Liver (tissue), 9 donors: ENCODE data around the gene CALU. TPM values are rescaled to one million over a fixed set of nuclear protein-coding genes. Genes with fewer than 3 reads are reported as not detected.

ENCODE experiments used
- DNase-seq: peaks from one replicate; pipeline ENCODE4 v3.0.0-alpha.2; 2017; ENCODE audit warnings: low spot score
- H3K27ac ChIP-seq, 2 donors: one replicate each; pipeline ENCODE4 v1.7.0; 2013; ENCODE audit warnings: inconsistent platforms in 2 of 2, low read length in 2 of 2, control low read depth in 1 of 2, low read depth in 1 of 2, mild to moderate bottlenecking in 1 of 2
- H3K27me3 ChIP-seq, 4 donors: one replicate each; pipeline versions ENCODE4 v1.6.1 to v1.7.0; 2013; ENCODE audit warnings: low read length in 3 of 4, inconsistent platforms in 1 of 4, mild to moderate bottlenecking in 1 of 4, moderate library complexity in 1 of 4; ENCODE audit not compliant: control insufficient read depth in 4 of 4, insufficient read depth in 4 of 4
- H3K36me3 ChIP-seq, 4 donors: one replicate each; pipeline versions ENCODE4 v1.6.1 to v1.7.0; 2013; ENCODE audit warnings: low read length in 3 of 4, mild to moderate bottlenecking in 3 of 4, low read depth in 1 of 4, moderate library complexity in 1 of 4; ENCODE audit not compliant: control insufficient read depth in 4 of 4, insufficient read depth in 3 of 4
- H3K4me1 ChIP-seq, 4 donors: one replicate each; pipeline versions ENCODE4 v1.6.1 to v1.7.0; 2013; ENCODE audit warnings: low read length in 3 of 4, mild to moderate bottlenecking in 3 of 4, moderate library complexity in 1 of 4; ENCODE audit not compliant: control insufficient read depth in 4 of 4, insufficient read depth in 4 of 4
- H3K4me3 ChIP-seq, 3 donors: one replicate each; pipeline versions ENCODE4 v1.6.1 to v1.7.0; 2013; ENCODE audit warnings: low read length in 3 of 3, control low read depth in 1 of 3, low read depth in 1 of 3, mild to moderate bottlenecking in 1 of 3
- H3K9ac ChIP-seq, 2 donors: one replicate each; pipeline ENCODE4 v1.7.0; 2013; ENCODE audit warnings: low read length in 2 of 2, mild to moderate bottlenecking in 2 of 2, moderate library complexity in 2 of 2, control low read depth in 1 of 2, low read depth in 1 of 2
- H3K9me3 ChIP-seq, 4 donors: one replicate each; pipeline versions ENCODE4 v1.6.1 to v1.7.0; 2013; ENCODE audit warnings: low read length in 3 of 4; ENCODE audit not compliant: control insufficient read depth in 4 of 4
- EGR1 ChIP-seq, 2 donors: IDR thresholded peaks; 2 replicates each; pipeline ENCODE4 v1.6.1; 2016 to 2018; ENCODE audit warnings: antibody characterized with exemption in 2 of 2, low read depth in 2 of 2
- FOXA1 ChIP-seq: IDR thresholded peaks from 2 replicates; pipeline ENCODE4 v1.6.1; 2016; ENCODE audit warnings: antibody characterized with exemption
- FOXA2 ChIP-seq: IDR thresholded peaks from 2 replicates; pipeline ENCODE4 v1.6.1; 2016; ENCODE audit warnings: antibody characterized with exemption
- GABPA ChIP-seq, 2 donors: IDR thresholded peaks in 1 of 2; conservative IDR thresholded peaks in 1 of 2; 2 replicates each; pipeline ENCODE4 v1.6.1; 2016; ENCODE audit warnings: antibody characterized with exemption in 2 of 2, mild to moderate bottlenecking in 1 of 2, moderate library complexity in 1 of 2
- HNF4A ChIP-seq, 2 donors: conservative IDR thresholded peaks; 2 replicates each; pipeline ENCODE4 v1.6.1; 2016; ENCODE audit warnings: antibody characterized with exemption in 2 of 2, mild to moderate bottlenecking in 2 of 2
- HNF4G ChIP-seq: IDR thresholded peaks from 2 replicates; pipeline ENCODE4 v1.6.1; 2016; ENCODE audit warnings: antibody characterized with exemption
- JUND ChIP-seq, 2 donors: IDR thresholded peaks; 2 replicates each; pipeline ENCODE4 v1.6.1; 2016; ENCODE audit warnings: antibody characterized with exemption in 2 of 2
- NR2F2 ChIP-seq: IDR thresholded peaks from 2 replicates; pipeline ENCODE4 v1.6.1; 2016; ENCODE audit warnings: antibody characterized with exemption
- RAD21 ChIP-seq, 2 donors: IDR thresholded peaks; 2 replicates each; pipeline ENCODE4 v1.6.1; 2016; ENCODE audit warnings: antibody characterized with exemption in 2 of 2, mild to moderate bottlenecking in 2 of 2
- RXRA ChIP-seq, 2 donors: IDR thresholded peaks; 2 replicates each; pipeline ENCODE4 v1.6.1; 2017 to 2018; ENCODE audit warnings: antibody characterized with exemption in 2 of 2, mild to moderate bottlenecking in 1 of 2
- SP1 ChIP-seq: IDR thresholded peaks from 2 replicates; pipeline ENCODE4 v1.6.1; 2018; ENCODE audit warnings: antibody characterized with exemption, mild to moderate bottlenecking
- TAF1 ChIP-seq: conservative IDR thresholded peaks from 2 replicates; pipeline ENCODE4 v1.6.1; 2016; ENCODE audit warnings: antibody characterized with exemption, mild to moderate bottlenecking
- YY1 ChIP-seq: IDR thresholded peaks from 2 replicates; pipeline ENCODE4 v1.6.1; 2016; ENCODE audit warnings: antibody characterized with exemption, mild to moderate bottlenecking
- WGBS: extraction: QIAGEN DNeasy Blood & Tissue Kit; methylation state at CpG from one replicate; pipeline ENCODE4 v1.1.7; 2013; 5-methylcytosine and 5-hydroxymethylcytosine counted together
- polyA plus RNA-seq, 2 donors: library from polyadenylated mRNA; stranded (reverse) in 1 of 2; unstranded in 1 of 2; fragments of 200-250 nt in 1 of 2; fragments of >200 nt in 1 of 2; fragmentation: Nextera tagmentation in 1 of 2; extraction: Ambion mirVana in 1 of 2; gene quantifications; one replicate each; pipeline versions ENCODE4 v1.2.1 to v1.2.3, GENCODE V29; 2013 to 2015
- total RNA-seq, 2 donors: library from RNA; depleted of rRNA; stranded (reverse); fragments of >200 nt; gene quantifications; one replicate each; pipeline ENCODE4 v1.2.3, GENCODE V29; 2014
- TF ChIP-seq, protein P1 (sequence below): IDR thresholded peaks from 2 replicates; pipeline ENCODE4 v1.6.1; 2016; ENCODE audit warnings: antibody characterized with exemption
- TF ChIP-seq, protein P2 (sequence below): IDR thresholded peaks from 2 replicates; pipeline ENCODE4 v1.6.1; 2016; ENCODE audit warnings: antibody characterized with exemption
- TF ChIP-seq, protein P3 (sequence below): IDR thresholded peaks from 2 replicates; pipeline ENCODE4 v1.6.1; 2016; ENCODE audit warnings: antibody characterized with exemption, mild to moderate bottlenecking
- donor health status: healthy.
- donor health status: healthy.
- donor health status: healthy.
- donor health status: healthy.
- donor health status: healthy.

CALU gene
- total and polyA plus RNA-seq, 4 donors = 37.1 to 57.9 (median 42.5) TPM

DNA sequence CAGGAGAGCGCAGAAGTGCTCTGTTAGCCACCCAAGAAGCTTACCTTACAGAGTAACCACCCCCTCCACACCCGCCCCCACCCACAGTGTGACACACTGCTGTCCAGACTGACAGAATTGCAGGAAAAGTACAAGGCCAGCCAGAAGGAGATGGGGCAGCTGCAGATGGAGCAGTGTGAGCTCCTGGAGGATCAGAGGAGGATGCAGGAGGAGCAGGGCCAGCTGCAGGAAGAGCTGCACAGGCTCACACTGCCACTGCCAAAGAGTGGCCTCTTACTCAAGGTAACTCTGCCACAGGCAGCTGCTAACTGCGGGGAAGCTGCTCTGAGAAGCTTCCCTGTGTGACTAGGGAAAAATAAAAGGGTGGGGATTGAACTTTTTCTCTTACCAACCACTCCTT lies 70.2 kb downstream of the CALU start:
- Histone ChIP-seq H3K9ac (no peak overlapping the region), H3K4me3 (no peak overlapping the region), H3K9me3 (no peaks in the 10 kb centered on the region), H3K27me3 (no peaks in the 10 kb centered on the region), H3K4me1 (no peaks in the 10 kb centered on the region), H3K36me3 (no peaks in the 10 kb centered on the region), H3K27ac (no peak overlapping the region)
- no peak for DNase-seq
- WGBS = 89% methylated on average over 3 of the region's 3 CpGs
- TF ChIP-seq FOXA2 = no peak
- TF ChIP-seq HNF4A (conservative IDR thresholded peaks at IDR 0.05) = no peak
- no peak for TF ChIP-seq YY1
- no peak for TF ChIP-seq NR2F2
- no peak for TF ChIP-seq RAD21 (IDR thresholded peaks at IDR 0.05)
- TF ChIP-seq, protein P1, sequence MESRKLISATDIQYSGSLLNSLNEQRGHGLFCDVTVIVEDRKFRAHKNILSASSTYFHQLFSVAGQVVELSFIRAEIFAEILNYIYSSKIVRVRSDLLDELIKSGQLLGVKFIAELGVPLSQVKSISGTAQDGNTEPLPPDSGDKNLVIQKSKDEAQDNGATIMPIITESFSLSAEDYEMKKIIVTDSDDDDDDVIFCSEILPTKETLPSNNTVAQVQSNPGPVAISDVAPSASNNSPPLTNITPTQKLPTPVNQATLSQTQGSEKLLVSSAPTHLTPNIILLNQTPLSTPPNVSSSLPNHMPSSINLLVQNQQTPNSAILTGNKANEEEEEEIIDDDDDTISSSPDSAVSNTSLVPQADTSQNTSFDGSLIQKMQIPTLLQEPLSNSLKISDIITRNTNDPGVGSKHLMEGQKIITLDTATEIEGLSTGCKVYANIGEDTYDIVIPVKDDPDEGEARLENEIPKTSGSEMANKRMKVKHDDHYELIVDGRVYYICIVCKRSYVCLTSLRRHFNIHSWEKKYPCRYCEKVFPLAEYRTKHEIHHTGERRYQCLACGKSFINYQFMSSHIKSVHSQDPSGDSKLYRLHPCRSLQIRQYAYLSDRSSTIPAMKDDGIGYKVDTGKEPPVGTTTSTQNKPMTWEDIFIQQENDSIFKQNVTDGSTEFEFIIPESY = no peak
- no peak for TF ChIP-seq FOXA1
- TF ChIP-seq RXRA (IDR thresholded peaks at IDR 0.05) = no peak
- no peak for TF ChIP-seq JUND (IDR thresholded peaks at IDR 0.05)
- TF ChIP-seq, protein P2, sequence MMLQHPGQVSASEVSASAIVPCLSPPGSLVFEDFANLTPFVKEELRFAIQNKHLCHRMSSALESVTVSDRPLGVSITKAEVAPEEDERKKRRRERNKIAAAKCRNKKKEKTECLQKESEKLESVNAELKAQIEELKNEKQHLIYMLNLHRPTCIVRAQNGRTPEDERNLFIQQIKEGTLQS = no peak
- TF ChIP-seq HNF4G = no peak
- TF ChIP-seq GABPA (IDR thresholded peaks at IDR 0.05 in 1 of 2, conservative IDR thresholded peaks at IDR 0.05 in 1 of 2) = no peak
- no peak for TF ChIP-seq EGR1 (IDR thresholded peaks at IDR 0.05; ENCODE audit: low read depth in 2 of 2)
- no peak for TF ChIP-seq TAF1
- TF ChIP-seq, protein P3, sequence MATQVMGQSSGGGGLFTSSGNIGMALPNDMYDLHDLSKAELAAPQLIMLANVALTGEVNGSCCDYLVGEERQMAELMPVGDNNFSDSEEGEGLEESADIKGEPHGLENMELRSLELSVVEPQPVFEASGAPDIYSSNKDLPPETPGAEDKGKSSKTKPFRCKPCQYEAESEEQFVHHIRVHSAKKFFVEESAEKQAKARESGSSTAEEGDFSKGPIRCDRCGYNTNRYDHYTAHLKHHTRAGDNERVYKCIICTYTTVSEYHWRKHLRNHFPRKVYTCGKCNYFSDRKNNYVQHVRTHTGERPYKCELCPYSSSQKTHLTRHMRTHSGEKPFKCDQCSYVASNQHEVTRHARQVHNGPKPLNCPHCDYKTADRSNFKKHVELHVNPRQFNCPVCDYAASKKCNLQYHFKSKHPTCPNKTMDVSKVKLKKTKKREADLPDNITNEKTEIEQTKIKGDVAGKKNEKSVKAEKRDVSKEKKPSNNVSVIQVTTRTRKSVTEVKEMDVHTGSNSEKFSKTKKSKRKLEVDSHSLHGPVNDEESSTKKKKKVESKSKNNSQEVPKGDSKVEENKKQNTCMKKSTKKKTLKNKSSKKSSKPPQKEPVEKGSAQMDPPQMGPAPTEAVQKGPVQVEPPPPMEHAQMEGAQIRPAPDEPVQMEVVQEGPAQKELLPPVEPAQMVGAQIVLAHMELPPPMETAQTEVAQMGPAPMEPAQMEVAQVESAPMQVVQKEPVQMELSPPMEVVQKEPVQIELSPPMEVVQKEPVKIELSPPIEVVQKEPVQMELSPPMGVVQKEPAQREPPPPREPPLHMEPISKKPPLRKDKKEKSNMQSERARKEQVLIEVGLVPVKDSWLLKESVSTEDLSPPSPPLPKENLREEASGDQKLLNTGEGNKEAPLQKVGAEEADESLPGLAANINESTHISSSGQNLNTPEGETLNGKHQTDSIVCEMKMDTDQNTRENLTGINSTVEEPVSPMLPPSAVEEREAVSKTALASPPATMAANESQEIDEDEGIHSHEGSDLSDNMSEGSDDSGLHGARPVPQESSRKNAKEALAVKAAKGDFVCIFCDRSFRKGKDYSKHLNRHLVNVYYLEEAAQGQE = no peak

DNA sequence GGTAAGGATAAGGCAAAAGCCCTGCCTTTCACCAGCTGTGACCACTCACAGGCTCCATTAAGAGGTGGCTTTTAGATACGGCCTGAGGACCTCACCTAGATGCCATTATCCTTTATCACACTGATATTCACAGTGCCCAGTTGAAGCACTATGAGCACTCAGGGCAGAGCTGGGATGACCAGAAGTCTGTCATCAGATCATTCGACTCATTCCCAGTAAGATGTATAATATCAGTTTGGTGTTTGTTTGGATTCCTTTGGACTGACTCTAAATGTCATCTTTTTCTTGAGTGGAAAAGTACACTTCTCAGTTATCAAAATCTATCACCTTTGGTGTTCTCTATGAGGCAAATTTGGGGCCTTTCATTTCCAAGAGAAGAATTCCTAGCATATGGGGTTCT lies 71.3 kb downstream of the CALU start:
- DNase-seq = no peak
- WGBS = 86% methylated on average over 2 of the region's 2 CpGs
- TF ChIP-seq TAF1 (no peak), FOXA1 (no peak), HNF4A (conservative IDR thresholded peaks at IDR 0.05) (no peak), EGR1 (IDR thresholded peaks at IDR 0.05; ENCODE audit: low read depth in 2 of 2) (no peak), SP1 (no peak), JUND (IDR thresholded peaks at IDR 0.05) (no peak), YY1 (no peak)
- Histone ChIP-seq H3K4me3 (no peak overlapping the region), H3K27ac (no peak overlapping the region), H3K9ac (no peak overlapping the region), H3K4me1 (no peaks in the 10 kb centered on the region), H3K9me3 (no peaks in the 10 kb centered on the region), H3K27me3 (no peaks in the 10 kb centered on the region), H3K36me3 (no peaks in the 10 kb centered on the region)
